ENCODE data around the gene UNC13D. TPM values are rescaled to one million over a fixed set of nuclear protein-coding genes. Genes with fewer than 3 reads are reported as not detected.

The UNC13D gene
- total RNA-seq, 1 experiment from 2014 or later = 20.2 TPM

GRCh38 chr17:75875940-75876189, 31.7 kb upstream of the UNC13D start:
- no peak for ATAC-seq
- Histone ChIP-seq H3K4me1 (ENCODE audit: control insufficient read depth in 1 of 2, insufficient read depth in 2 of 2, low read length in 2 of 2) (peaks cover 61 to 77% of the 10 kb centered on the region in 2 experiments), H3K27ac (ENCODE audit: low read depth, low read length) (peak overlapping the region; percentile 99), H3K4me2 (ENCODE audit: low read length) (peak overlapping the region; percentile 96), H3K9me3 (ENCODE audit: control insufficient read depth in 1 of 2, insufficient read depth in 1 of 2, low read depth in 1 of 2, low read length in 2 of 2) (no peaks in the 10 kb centered on the region), H3K9me2 (ENCODE audit: insufficient read depth) (no peaks in the 10 kb centered on the region), H3K79me2 (ENCODE audit: insufficient read depth, low read length) (peaks cover 27% of the 10 kb centered on the region), H4K20me1 (ENCODE audit: insufficient read depth) (no peaks in the 10 kb centered on the region), H2AFZ (ENCODE audit: low read depth, low read length, poor library complexity, severe bottlenecking) (no peak overlapping the region), H3K9ac (ENCODE audit: low read length) (peak overlapping the region; percentile 96), H3K36me3 (ENCODE audit: control insufficient read depth in 1 of 2, insufficient read depth in 2 of 2, low read length in 2 of 2) (peaks cover 0 to 4% of the 10 kb centered on the region in 2 experiments; a peak in 1 of 4 replicates), H3K27me3 (ENCODE audit: insufficient read depth, low read length) (no peaks in the 10 kb centered on the region), H3K4me3 (replicated peaks in 1 of 2; ENCODE audit: low read depth in 1 of 2, low read length in 2 of 2) (peak overlapping the region; percentile 69 to 81)
- POLR2A ChIA-PET = interaction anchor here (0.7 to 3.2 kb wide), 19 partner anchors 9 to 192 kb away, joined by 3 to 27 read pairs (median 5); partner anchors contain the start of genes MRPL38, TRIM65, UNK and WBP2
- no peak for DNase-seq (ENCODE audit: low read depth, low spot score)
- TF ChIP-seq, protein P1, sequence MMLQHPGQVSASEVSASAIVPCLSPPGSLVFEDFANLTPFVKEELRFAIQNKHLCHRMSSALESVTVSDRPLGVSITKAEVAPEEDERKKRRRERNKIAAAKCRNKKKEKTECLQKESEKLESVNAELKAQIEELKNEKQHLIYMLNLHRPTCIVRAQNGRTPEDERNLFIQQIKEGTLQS (IDR thresholded peaks at IDR 0.05) = no peak
- TF ChIP-seq POLR2A (IDR thresholded peaks at IDR 0.05; ENCODE audit: borderline replicate concordance, extremely low read depth, insufficient read depth, insufficient read length) = peak; percentile 9
- BruUV-seq (replicated peaks) = no TSS peak
- CTCF ChIA-PET = interaction anchor here (0.8 to 6.3 kb wide), 18 partner anchors 15 to 275 kb away, joined by 3 to 57 read pairs (median 4); partner anchors contain the start of genes FBF1, GALK1, MRPL38 and UNK
- RAD21 ChIA-PET (ENCODE audit: low non-redundant PET in 1 of 2, low total read pairs in 2 of 2, uncharacterized antibody in 2 of 2, unreplicated experiment in 2 of 2) = interaction anchor here (1.0 to 1.5 kb wide), 3 partner anchors 15 to 21 kb away, joined by 5 to 6 read pairs (median 5); partner anchors contain the start of gene WBP2 (in 2 of the 2)
- intact Hi-C loops (cut with micrococcal nuclease) = loop anchor here (5.0 kb wide), 1 partner anchor 99 kb away; a partner anchor contains a TSS

DNA sequence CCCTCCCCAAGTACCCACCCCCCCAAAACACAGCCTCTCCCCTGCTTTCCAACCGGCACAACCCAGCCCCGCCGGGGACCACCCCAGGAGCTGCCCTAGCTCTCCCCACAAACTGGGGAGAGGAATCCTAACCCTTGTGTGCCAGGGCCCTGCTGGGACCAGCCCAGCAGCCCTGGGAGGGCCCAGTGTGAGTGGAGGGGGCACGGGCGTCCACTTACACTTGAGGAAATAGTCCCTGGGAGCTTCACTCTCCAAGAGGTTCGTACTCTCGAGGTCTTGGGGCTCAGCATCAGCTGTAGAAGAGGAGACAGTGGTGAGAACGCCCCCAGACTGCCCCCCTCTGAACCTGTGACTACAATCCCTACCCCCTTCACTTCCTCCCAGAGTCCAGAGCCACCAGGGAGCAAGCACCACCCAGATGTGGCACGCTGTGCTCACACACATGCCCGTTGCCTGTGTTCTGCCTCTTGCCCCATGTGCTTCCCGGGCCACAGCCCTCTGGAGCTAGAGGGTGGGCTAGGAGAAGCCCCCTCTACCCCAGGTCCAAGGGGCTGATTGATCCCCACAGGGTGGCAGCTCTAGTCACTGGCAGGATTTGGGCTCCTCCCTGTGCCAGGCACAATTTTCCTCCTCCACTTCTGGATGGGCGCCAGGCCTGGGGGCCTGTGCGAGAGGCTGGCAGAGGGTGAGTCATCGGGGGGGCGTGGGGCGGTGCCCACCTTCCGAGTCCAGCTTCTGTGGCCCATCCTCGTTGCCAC, 31.2 kb upstream of the UNC13D start:
- ATAC-seq (no peak), DNase-seq (ENCODE audit: low read depth, low spot score) (no peak)
- H3K79me2 ChIP-seq (ENCODE audit: insufficient read depth, low read length) = peaks cover 27% of the 10 kb centered on the region
- intact Hi-C loops (cut with micrococcal nuclease) = loop anchor here (5.0 kb wide), 1 partner anchor 98 kb away; a partner anchor contains a TSS
- no peaks in the 10 kb centered on the region for H4K20me1 ChIP-seq (ENCODE audit: insufficient read depth)
- H3K9me3 ChIP-seq (ENCODE audit: control insufficient read depth in 1 of 2, insufficient read depth in 1 of 2, low read depth in 1 of 2, low read length in 2 of 2) = no peaks in the 10 kb centered on the region
- CTCF ChIA-PET = interaction anchor here (0.8 to 6.3 kb wide), 17 partner anchors 14 to 130 kb away, joined by 3 to 57 read pairs (median 4); partner anchors contain the start of genes FBF1, GALK1, MRPL38 and UNK
- POLR2A ChIA-PET = interaction anchor here (0.7 to 3.2 kb wide), 20 partner anchors 8 to 349 kb away, joined by 3 to 27 read pairs (median 4); partner anchors contain the start of genes MRPL38, TRIM65, UNK and WBP2
- peak overlapping the region; percentile 69 to 81 for H3K4me3 ChIP-seq (replicated peaks in 1 of 2; ENCODE audit: low read depth in 1 of 2, low read length in 2 of 2)
- no TSS peak for BruUV-seq (replicated peaks)
- H3K27ac ChIP-seq (ENCODE audit: low read depth, low read length) = peak overlapping the region; percentile 99
- H3K4me1 ChIP-seq (ENCODE audit: control insufficient read depth in 1 of 2, insufficient read depth in 2 of 2, low read length in 2 of 2) = peaks cover 65 to 78% of the 10 kb centered on the region in 2 experiments
- RAD21 ChIA-PET (ENCODE audit: low non-redundant PET in 1 of 2, low total read pairs in 2 of 2, uncharacterized antibody in 2 of 2, unreplicated experiment in 2 of 2) = interaction anchor here (1.0 to 1.5 kb wide), 3 partner anchors 14 to 20 kb away, joined by 5 to 6 read pairs (median 5); partner anchors contain the start of gene WBP2 (in 2 of the 2)
- H3K9me2 ChIP-seq (ENCODE audit: insufficient read depth) = no peaks in the 10 kb centered on the region
- no peak overlapping the region for H2AFZ ChIP-seq (ENCODE audit: low read depth, low read length, poor library complexity, severe bottlenecking)
- peaks cover 0 to 4% of the 10 kb centered on the region in 2 experiments; a peak in 1 of 4 replicates for H3K36me3 ChIP-seq (ENCODE audit: control insufficient read depth in 1 of 2, insufficient read depth in 2 of 2, low read length in 2 of 2)
- peak overlapping the region; percentile 96 for H3K4me2 ChIP-seq (ENCODE audit: low read length)
- peak overlapping the region; percentile 96 for H3K9ac ChIP-seq (ENCODE audit: low read length)
- no peaks in the 10 kb centered on the region for H3K27me3 ChIP-seq (ENCODE audit: insufficient read depth, low read length)
- no peak for TF ChIP-seq EZH2 (IDR thresholded peaks at IDR 0.05)
- TF ChIP-seq POLR2A (IDR thresholded peaks at IDR 0.05; ENCODE audit: borderline replicate concordance, extremely low read depth, insufficient read depth, insufficient read length) = no peak
- TF ChIP-seq EZH2phosphoT487 (IDR thresholded peaks at IDR 0.05; ENCODE audit: borderline replicate concordance) = no peak
- TF ChIP-seq CBX3 (IDR thresholded peaks at IDR 0.05; ENCODE audit: low read depth) = no peak
- no peak for TF ChIP-seq EGR1 (IDR thresholded peaks at IDR 0.05; ENCODE audit: low read depth)
- no peak for TF ChIP-seq SIN3A (IDR thresholded peaks at IDR 0.05; ENCODE audit: low read depth)
- TF ChIP-seq ZBTB33 (IDR thresholded peaks at IDR 0.05; ENCODE audit: extremely low read depth, insufficient replicate concordance, low read length) = no peak
- no peak for TF ChIP-seq TCF7L2 (IDR thresholded peaks at IDR 0.05; ENCODE audit: borderline replicate concordance, extremely low read depth, insufficient read depth, insufficient read length)
- TF ChIP-seq POLR2AphosphoS5 (IDR thresholded peaks at IDR 0.05; ENCODE audit: low read depth, low read length) = no peak; the same call in 1 of the 2 replicates
- TF ChIP-seq YY1 (IDR thresholded peaks at IDR 0.05; ENCODE audit: extremely low read depth, insufficient replicate concordance, low read depth, low read length) = no peak
- TF ChIP-seq RAD21 (IDR thresholded peaks at IDR 0.05; ENCODE audit: low read depth) = no peak
- TF ChIP-seq ZNF274 (IDR thresholded peaks at IDR 0.05; ENCODE audit: low read depth, low read length) = no peak
- TF ChIP-seq FOSL1 (IDR thresholded peaks at IDR 0.05; ENCODE audit: low read depth) = no peak
- no peak for TF ChIP-seq ZFX (IDR thresholded peaks at IDR 0.05)
- TF ChIP-seq, protein P1 (IDR thresholded peaks at IDR 0.05) = no peak
- TF ChIP-seq SRF (IDR thresholded peaks at IDR 0.05; ENCODE audit: low read depth) = no peak
